ENCODE data around the gene EXOC3.

DNA sequence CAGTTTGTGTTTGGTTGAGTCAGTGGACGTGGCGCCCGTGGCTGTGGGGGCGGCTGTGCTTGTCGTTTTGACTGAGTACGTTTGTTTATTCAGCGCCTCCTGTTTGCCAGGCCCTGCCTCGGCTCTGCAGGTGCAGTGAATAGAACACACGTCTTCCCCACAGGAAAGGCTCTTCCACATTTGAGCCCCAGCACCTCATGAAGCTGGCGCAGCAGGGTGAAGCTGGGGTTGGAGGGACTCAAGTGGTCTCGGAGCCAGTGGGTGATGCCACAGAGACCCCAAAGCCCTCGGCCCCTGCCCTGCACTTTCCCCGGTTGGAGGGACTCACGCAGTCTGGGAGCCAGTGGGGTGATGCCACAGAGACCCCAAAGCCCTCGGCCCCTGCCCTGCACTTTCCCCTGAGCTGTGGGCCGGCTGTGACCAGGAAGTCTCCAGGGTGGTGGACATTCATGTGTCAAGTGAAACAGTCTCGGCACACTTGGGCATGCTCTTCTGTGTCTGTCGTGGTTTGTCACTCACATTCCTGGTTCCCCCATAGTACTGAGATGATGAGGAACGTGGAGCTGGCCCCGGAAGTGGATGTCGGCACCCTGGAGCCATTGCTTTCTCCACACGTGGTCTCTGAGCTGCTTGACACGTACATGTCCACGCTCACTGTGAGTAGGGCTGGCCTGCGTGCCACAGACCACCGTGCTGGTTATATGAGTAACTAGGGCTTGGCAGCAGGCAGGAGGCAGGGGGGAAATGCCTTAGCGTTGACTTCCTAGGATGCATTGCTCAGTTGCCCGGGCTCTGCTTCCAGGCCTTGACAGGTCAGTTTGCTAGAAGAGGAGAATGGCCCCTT, 13.6 kb downstream of the EXOC3 start:
- TF ChIP-seq, protein P1, sequence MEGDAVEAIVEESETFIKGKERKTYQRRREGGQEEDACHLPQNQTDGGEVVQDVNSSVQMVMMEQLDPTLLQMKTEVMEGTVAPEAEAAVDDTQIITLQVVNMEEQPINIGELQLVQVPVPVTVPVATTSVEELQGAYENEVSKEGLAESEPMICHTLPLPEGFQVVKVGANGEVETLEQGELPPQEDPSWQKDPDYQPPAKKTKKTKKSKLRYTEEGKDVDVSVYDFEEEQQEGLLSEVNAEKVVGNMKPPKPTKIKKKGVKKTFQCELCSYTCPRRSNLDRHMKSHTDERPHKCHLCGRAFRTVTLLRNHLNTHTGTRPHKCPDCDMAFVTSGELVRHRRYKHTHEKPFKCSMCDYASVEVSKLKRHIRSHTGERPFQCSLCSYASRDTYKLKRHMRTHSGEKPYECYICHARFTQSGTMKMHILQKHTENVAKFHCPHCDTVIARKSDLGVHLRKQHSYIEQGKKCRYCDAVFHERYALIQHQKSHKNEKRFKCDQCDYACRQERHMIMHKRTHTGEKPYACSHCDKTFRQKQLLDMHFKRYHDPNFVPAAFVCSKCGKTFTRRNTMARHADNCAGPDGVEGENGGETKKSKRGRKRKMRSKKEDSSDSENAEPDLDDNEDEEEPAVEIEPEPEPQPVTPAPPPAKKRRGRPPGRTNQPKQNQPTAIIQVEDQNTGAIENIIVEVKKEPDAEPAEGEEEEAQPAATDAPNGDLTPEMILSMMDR (IDR thresholded peaks at IDR 0.05 in 2 of 3, conservative IDR thresholded peaks at IDR 0.05 in 1 of 3; ENCODE audit: borderline replicate concordance in 1 of 3, insufficient read depth in 1 of 3, low read depth in 2 of 3, low read length in 2 of 3), result no peak
- TF ChIP-seq FOSL1 (IDR thresholded peaks at IDR 0.05; ENCODE audit: low read depth) (no peak), POLR2AphosphoS5 (IDR thresholded peaks at IDR 0.05; ENCODE audit: low read depth, low read length) (no peak), JUND (IDR thresholded peaks at IDR 0.05) (no peak), POLR2A (IDR thresholded peaks at IDR 0.05; ENCODE audit: borderline replicate concordance, extremely low read depth, insufficient read depth, insufficient read length) (no peak), SP1 (IDR thresholded peaks at IDR 0.05; ENCODE audit: low read depth) (no peak), CEBPB (IDR thresholded peaks at IDR 0.05; ENCODE audit: low read depth) (no peak), YY1 (IDR thresholded peaks at IDR 0.05; ENCODE audit: extremely low read depth, insufficient replicate concordance, low read depth, low read length) (no peak)
